A673 (cell line): ENCODE measurements around the gene HAPSTR1.

Experiments
- EZH2 ChIP-seq: fragments of 200-600 bp; sonication (generic); IDR thresholded peaks from 2 replicates; pipeline ENCODE4 v1.6.1; 2017; ENCODE audit warnings: borderline replicate concordance, low read depth, mild to moderate bottlenecking, mixed read lengths, antibody characterized with exemption, low read length; ENCODE audit not compliant: poor library complexity, severe bottlenecking
- TF ChIP-seq, protein P1 (sequence below): fragments of 300-800, 200-600 bp; sonication (generic); conservative IDR thresholded peaks from 2 replicates; pipeline ENCODE4 v1.5.1; 2017; ENCODE audit warnings: low read depth, mild to moderate bottlenecking, antibody characterized with exemption, low read length, moderate library complexity, mixed read lengths

DNA sequence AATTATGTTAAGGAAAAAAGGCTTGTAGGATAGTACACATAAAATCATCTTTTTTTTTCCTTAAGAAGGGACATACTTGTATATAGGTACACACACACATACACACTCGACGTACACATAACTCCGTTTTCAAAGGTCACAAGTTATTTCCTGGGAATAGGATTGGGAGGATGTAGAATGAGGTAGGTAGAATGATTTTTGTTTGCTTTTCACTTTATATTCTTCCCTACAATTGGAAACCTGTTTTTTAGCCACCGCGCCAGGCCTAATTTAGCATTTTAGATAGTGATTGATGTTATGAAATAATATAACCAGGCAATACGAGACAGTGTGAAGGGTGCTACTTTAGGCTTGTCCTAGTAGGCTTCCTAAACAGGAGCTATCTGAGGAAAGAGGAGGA, 1.8 kb upstream of the HAPSTR1 start:
- TF ChIP-seq, protein P1, sequence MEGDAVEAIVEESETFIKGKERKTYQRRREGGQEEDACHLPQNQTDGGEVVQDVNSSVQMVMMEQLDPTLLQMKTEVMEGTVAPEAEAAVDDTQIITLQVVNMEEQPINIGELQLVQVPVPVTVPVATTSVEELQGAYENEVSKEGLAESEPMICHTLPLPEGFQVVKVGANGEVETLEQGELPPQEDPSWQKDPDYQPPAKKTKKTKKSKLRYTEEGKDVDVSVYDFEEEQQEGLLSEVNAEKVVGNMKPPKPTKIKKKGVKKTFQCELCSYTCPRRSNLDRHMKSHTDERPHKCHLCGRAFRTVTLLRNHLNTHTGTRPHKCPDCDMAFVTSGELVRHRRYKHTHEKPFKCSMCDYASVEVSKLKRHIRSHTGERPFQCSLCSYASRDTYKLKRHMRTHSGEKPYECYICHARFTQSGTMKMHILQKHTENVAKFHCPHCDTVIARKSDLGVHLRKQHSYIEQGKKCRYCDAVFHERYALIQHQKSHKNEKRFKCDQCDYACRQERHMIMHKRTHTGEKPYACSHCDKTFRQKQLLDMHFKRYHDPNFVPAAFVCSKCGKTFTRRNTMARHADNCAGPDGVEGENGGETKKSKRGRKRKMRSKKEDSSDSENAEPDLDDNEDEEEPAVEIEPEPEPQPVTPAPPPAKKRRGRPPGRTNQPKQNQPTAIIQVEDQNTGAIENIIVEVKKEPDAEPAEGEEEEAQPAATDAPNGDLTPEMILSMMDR, result no peak
- no peak for TF ChIP-seq EZH2
